Suprapubic skin (tissue), 4 donors: ENCODE measurements around the gene RNF150.

ENCODE experiments used
- CTCF ChIP-seq, 2 donors: fragments of 200-600 bp in 1 of 2; fragments of 450-650 bp in 1 of 2; sonication (generic) in 1 of 2; IDR thresholded peaks; one replicate each; pipeline ENCODE4 v1.5.1; 2016 to 2019; ENCODE audit warnings: antibody characterized with exemption in 2 of 2, mild to moderate bottlenecking in 1 of 2, moderate library complexity in 1 of 2
- EP300 ChIP-seq: sonication (generic); formaldehyde crosslinking; IDR thresholded peaks from one replicate; pipeline ENCODE4 v1.6.1; 2017; ENCODE audit warnings: antibody characterized with exemption
- POLR2A ChIP-seq, 2 donors: fragments of 450-650 bp; IDR thresholded peaks; one replicate each; pipeline ENCODE4 v1.6.1; 2017; ENCODE audit warnings: antibody characterized with exemption in 2 of 2, mild to moderate bottlenecking in 2 of 2, moderate library complexity in 2 of 2
- POLR2AphosphoS5 ChIP-seq, 3 donors: sonication (generic); formaldehyde crosslinking; IDR thresholded peaks; one replicate each; pipeline ENCODE4 v1.6.1; 2017; ENCODE audit warnings: antibody characterized with exemption in 3 of 3

- TF ChIP-seq CTCF (IDR thresholded peaks at IDR 0.05) (no peak), POLR2A (IDR thresholded peaks at IDR 0.05) (no peak), EP300 (no peak), POLR2AphosphoS5 (IDR thresholded peaks at IDR 0.05) (no peak)
Observed at GRCh38 chr4:140867356-140867755, 265.9 kb downstream of the RNF150 start.
